HepG2 (cell line): ENCODE results near the gene ASCC2. TPM values are rescaled to one million over a fixed set of nuclear protein-coding genes. Genes with fewer than 3 reads are reported as not detected.

Source experiments
- BCL3 ChIP-seq: sonication (generic); formaldehyde crosslinking; IDR thresholded peaks from 2 replicates; pipeline ENCODE4 v1.5.1; 2020; ENCODE audit warnings: mild to moderate bottlenecking, missing genetic modification reagents, moderate library complexity
- FOXO1 ChIP-seq: sonication (generic); formaldehyde crosslinking; IDR thresholded peaks from 2 replicates; pipeline ENCODE4 v1.4.0; 2020; ENCODE audit warnings: missing genetic modification reagents
- MLX ChIP-seq: IDR thresholded peaks from 2 replicates; pipeline ENCODE4 v1.6.1; 2016
- MTERF4 ChIP-seq: sonication (generic); formaldehyde crosslinking; IDR thresholded peaks from 2 replicates; pipeline ENCODE4 v1.8.0; 2023; ENCODE audit warnings: mild to moderate bottlenecking, missing genetic modification reagents
- NAIF1 ChIP-seq: sonication (generic); formaldehyde crosslinking; IDR thresholded peaks from 2 replicates; pipeline ENCODE4 v1.5.0; 2020; ENCODE audit warnings: mild to moderate bottlenecking, missing genetic modification reagents, borderline replicate concordance
- NRL ChIP-seq: sonication (generic); formaldehyde crosslinking; IDR thresholded peaks from 2 replicates; pipeline ENCODE4 v1.5.0; 2020; ENCODE audit warnings: missing genetic modification reagents, mild to moderate bottlenecking, moderate library complexity, borderline replicate concordance
- PHF21A ChIP-seq: sonication (generic); formaldehyde crosslinking; IDR thresholded peaks from 2 replicates; pipeline ENCODE4 v1.5.0; 2020; ENCODE audit warnings: mild to moderate bottlenecking, missing genetic modification reagents
- SIX4 ChIP-seq: sonication (generic); formaldehyde crosslinking; IDR thresholded peaks from 2 replicates; pipeline ENCODE4 v1.4.0; 2020; ENCODE audit warnings: missing genetic modification reagents
- SRSF1 ChIP-seq: fragments of 200-400 bp; formaldehyde crosslinking; optimal IDR thresholded peaks from 2 replicates; pipeline ENCODE3; 2017; ENCODE audit warnings: mild to moderate bottlenecking, low read depth, low read length, moderate library complexity
- TFAP4 ChIP-seq: sonication (generic); IDR thresholded peaks from 2 replicates; pipeline ENCODE4 v1.6.1; 2016; ENCODE audit warnings: low read depth, borderline replicate concordance
- THAP9 ChIP-seq: sonication (generic); formaldehyde crosslinking; IDR thresholded peaks from 2 replicates; pipeline ENCODE4; 2020; ENCODE audit warnings: missing genetic modification reagents, mild to moderate bottlenecking, borderline replicate concordance
- ZFP91 ChIP-seq: sonication (generic); formaldehyde crosslinking; IDR thresholded peaks from 2 replicates; pipeline ENCODE4 v1.9.0; 2022; ENCODE audit warnings: missing genetic modification reagents, mild to moderate bottlenecking, borderline replicate concordance
- ZFX ChIP-seq: sonication (generic); formaldehyde crosslinking; IDR thresholded peaks from 2 replicates; pipeline ENCODE4 v1.4.0; 2020; ENCODE audit warnings: mild to moderate bottlenecking, low read depth, missing genetic modification reagents, moderate library complexity
- ZNF350 ChIP-seq: sonication (generic); formaldehyde crosslinking; IDR thresholded peaks from 2 replicates; pipeline ENCODE4 v1.4.0; 2020; ENCODE audit warnings: mild to moderate bottlenecking, low read depth, missing genetic modification reagents, borderline replicate concordance
- ZNF430 ChIP-seq: sonication (generic); formaldehyde crosslinking; IDR thresholded peaks from 2 replicates; pipeline ENCODE4 v1.9.0; 2021; ENCODE audit warnings: mild to moderate bottlenecking, missing genetic modification reagents
- polyA plus RNA-seq, 8 experiments: library from polyadenylated mRNA; depleted of rRNA in 3 of 8; stranded (reverse) in 7 of 8; unstranded in 1 of 8; fragments of >200 nt; fragmentation: Illumina TruSeq in 4 of 8; extraction: Trizol in 4 of 8; gene quantifications; 2 replicates each; pipeline versions ENCODE4 v1.2.1 to v1.2.3, GENCODE V29; 2011 to 2016; ENCODE audit warnings: low read depth in 4 of 8, missing spikeins in 1 of 8, mixed read lengths in 1 of 8; ENCODE audit not compliant: insufficient read depth in 1 of 8
- total RNA-seq, 5 experiments: library from RNA; depleted of rRNA; stranded (reverse); fragments of >200 nt; fragmentation: Illumina TruSeq; extraction: Trizol; gene quantifications; 2 replicates each; pipeline ENCODE4 v1.2.3, GENCODE V29; 2016; ENCODE audit warnings: low read depth in 1 of 5

ASCC2 gene
- total and polyA plus RNA-seq, 2 of the 13 experiments (the other 11 are each of a cell fraction or from before 2014, with no cell fraction given): 26.2 to 26.3 TPM

GRCh38 chr22:29766632-29767170 is 71.4 kb downstream of the ASCC2 start, which contains the start of gene ZMAT5 (continued):
- TF ChIP-seq MTERF4: peak; percentile 59; the same call in 1 of the 2 replicates
- 0 out of 2 replicates have a peak, but pooled peaks have one; percentile 25 for TF ChIP-seq ZNF430 (CRISPR knock-in tag)
- TF ChIP-seq TFAP4: peak; percentile 22; the same call in 1 of the 2 replicates
- peak; percentile 87 for TF ChIP-seq ZFP91 (CRISPR knock-in tag)
- peak; percentile 42; the same call in 1 of the 2 replicates for TF ChIP-seq PHF21A
- TF ChIP-seq FOXO1 (CRISPR knock-in tag): no peak
- TF ChIP-seq BCL3 (CRISPR knock-in tag): peak; percentile 61; the same call in 1 of the 2 replicates
- no peak for TF ChIP-seq SRSF1
- peak; percentile 72 for TF ChIP-seq ZFX (CRISPR knock-in tag)
- peak; percentile 50 for TF ChIP-seq ZNF350 (CRISPR knock-in tag)
- TF ChIP-seq THAP9 (CRISPR knock-in tag): no peak
- peak; percentile 63; the same call in 1 of the 2 replicates for TF ChIP-seq SIX4 (CRISPR knock-in tag)
- TF ChIP-seq NAIF1 (CRISPR knock-in tag): peak; percentile 64
- 0 out of 2 replicates have a peak, but pooled peaks have one; percentile 25 for TF ChIP-seq NRL (CRISPR knock-in tag)
- 0 out of 2 replicates have a peak, but pooled peaks have one; percentile 40 for TF ChIP-seq MLX
